Stimulated activated CD4-positive, alpha-beta T cell treated with anti-CD3 and anti-CD28 coated beads, Interleukin-4, amount 100 ng/mL, for 1 hour (primary cell): ENCODE data around the gene TNRC6B.

Experiments used
- DNase-seq: peaks from one replicate; pipeline ENCODE4 v3.0.0-alpha.2; 2020

Gene TNRC6B

DNA sequence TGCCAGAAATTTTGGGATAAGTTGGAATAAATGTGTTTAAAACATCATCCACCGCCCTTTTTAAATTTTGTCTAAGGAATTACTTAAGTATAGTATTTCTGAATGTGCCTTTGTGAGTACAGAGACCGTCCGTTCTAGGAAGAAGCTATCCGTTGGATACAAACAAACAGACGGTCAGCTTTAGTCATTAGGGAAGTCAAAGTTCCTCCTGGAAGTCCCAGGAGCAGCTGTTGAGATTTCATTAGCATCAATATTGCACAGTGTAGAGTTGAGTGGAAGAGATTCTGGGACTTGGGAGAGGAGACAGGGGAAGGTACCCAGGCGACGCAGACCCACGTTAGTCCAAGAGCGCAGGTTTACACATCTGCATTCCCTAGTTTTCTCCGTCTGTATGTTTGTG lies 152.9 kb downstream of the TNRC6B start:
- DNase-seq = no peak

DNA sequence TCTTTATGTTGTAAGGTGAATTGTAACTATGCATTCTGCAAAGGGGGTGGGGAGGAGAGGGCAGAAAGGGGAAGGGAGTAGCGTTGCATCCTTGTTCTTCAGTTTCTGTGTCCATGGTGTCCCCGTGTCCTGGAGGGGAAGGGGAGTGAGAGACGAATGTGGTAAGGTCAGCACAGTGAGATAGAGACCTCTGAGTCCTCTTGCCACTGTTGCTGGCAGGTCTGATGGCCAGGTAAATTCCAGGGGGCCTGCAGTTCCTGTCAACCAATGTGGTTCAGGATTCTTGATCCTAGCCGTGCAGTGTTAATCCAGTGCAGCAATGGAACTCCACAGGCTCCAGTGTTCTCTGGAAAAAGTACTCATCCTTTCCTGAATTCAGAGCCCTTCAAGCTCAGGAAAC lies 154.0 kb downstream of the TNRC6B start:
- DNase-seq = no peak

DNA sequence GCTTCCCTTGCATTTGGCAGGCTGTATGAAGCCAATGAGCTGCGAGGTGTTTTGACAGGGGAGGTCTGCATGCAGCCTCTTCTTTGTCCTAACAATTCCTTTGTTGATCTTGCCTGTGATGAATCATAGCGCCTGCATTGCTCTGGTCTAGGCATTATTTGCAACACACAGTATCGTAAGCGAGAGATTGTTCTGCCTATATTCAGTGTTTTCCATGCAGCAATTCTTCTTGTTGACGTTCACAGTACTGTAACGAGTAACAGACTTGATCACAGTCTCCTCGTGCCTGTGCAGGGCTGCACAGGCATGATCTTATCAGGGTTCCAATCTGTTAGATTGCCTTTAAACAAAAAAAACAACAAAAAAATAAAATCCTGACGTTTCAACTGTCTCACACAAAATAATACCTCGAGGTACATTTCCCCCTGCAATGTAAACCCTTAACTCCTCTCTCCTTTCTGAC lies 154.6 kb downstream of the TNRC6B start:
- no peak for DNase-seq

DNA sequence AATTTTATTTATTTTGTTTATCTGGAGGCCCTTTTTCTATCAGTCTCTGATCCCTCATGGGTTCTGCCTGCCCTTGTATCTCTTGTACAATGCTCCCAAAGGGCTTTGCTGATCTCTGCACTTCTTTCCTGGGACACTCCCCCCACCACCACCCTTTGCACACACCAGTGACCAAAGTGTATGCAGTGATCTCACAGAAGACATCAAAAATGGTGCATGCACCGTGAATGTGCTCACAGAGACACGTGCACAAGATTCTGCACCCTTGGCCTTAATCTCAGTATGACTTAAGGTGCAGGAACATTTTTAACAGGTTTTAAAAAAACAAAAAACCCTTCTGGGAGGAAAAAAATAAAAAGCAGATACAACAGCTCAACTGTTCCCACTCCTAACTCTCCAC lies 156.3 kb downstream of the TNRC6B start:
- DNase-seq = no peak

DNA sequence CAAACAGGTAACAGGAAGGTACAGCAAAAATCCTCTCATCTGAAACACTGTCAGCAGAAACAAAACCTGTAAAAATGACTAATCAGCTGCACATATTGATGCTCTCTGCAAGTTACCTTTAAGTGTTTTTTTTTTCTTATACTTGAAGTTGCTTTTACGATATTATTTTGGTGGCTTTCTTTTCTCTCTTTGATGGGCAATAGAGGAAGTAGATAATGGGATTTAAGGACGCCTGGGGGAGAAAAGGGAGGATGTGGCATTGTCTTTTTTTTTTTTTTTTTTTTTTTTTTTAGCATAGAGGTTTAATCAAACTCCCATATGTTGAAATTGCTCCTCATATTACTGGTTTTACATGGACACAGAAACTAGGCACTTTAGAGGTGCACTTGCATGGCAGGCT lies 157.2 kb downstream of the TNRC6B start:
- no peak for DNase-seq

DNA sequence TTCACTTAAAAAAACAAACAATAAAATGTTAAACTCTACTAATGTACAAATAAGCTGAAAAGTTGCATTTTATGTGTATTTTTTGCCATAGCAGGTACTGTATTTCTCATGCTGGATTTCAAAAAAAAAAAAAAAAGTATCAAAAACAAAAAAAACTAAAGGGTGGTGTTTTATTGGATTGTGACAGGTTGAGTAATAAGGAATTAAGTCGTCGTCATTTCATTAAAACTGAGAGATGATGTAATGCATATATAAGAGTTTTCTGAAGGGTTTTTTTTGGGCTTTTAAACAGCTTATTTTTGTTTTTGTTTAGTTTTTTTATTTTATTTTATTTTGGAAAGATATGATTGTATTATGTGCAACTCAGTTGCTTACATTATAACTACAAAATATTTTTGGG lies 157.6 kb downstream of the TNRC6B start:
- no peak for DNase-seq

DNA sequence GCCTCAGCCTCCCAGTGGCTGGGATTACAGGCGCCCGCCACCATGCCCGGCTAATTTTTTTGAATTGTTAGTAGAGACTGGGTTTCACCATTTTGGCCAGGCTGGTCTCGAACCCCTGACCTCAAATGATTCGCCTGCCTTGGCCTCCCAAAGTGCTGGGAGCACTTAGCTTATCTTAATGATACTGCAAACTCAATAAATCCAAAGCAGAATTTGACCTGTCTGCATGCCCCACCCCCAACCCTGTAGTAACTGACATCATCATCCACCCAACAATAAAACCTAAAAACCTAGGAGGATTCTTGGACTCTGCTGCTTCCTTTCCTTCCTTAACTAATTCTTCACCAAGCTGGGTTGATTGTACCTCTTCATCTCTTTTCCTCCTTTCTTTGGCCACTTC lies 162.3 kb downstream of the TNRC6B start:
- DNase-seq = no peak

DNA sequence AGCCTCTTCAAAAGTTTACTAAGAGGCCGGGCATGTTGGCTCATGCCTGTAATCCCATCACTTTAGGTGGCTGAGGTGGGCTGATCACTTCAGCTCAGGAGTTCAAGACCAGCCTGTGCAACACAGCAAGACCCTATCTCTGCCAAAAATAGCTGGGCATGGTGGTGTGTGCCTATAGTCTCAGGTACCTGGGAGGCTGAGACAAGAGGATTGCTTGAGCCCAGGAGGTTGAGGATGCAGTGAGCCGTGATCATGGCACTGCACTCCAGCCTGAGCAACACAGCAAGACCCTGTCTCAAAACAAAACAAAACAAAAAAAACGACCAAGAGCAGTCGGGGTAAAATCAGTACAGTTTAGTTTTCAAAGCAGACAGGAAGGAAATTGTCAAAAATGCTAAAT lies 163.9 kb downstream of the TNRC6B start:
- no peak for DNase-seq

DNA sequence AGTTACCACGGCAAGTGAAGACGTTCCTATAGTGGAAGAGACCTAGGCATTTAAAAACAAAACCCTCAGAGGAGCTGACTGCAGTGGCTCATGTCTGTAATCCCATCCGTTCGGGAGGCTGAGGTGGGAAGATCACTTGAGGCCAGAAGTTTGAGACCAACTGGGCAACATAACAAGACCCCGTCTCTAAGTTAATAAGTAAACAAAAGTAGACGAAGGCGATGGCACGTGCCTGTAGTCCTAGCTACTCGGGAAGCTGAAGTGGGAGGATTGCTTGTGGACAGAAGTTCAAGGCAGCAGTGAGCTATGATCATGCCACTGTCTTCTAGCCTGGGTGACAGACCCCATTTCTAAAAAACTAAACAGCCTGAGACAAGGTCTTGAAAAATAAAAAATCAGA lies 164.8 kb downstream of the TNRC6B start:
- no peak for DNase-seq

DNA sequence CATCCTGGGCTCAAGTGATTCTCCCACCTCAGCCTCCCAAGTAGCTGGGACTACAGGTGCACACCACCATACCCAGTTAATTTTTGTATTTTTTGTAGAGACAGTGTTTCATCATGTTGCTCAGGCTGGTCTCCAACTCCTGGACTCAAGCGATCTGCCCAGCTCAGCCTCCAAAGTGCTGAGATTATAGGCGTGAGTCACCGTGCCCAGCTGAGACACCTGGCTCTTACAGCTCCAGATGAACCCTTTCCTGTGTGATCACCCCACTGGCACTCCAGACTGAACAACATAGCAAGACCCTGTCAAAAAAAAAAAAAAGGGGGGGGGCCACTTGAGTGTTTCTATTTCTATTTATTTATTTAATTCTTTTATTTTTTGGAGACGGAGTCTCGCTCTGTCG lies 167.5 kb downstream of the TNRC6B start:
- DNase-seq = peak; percentile 29

DNA sequence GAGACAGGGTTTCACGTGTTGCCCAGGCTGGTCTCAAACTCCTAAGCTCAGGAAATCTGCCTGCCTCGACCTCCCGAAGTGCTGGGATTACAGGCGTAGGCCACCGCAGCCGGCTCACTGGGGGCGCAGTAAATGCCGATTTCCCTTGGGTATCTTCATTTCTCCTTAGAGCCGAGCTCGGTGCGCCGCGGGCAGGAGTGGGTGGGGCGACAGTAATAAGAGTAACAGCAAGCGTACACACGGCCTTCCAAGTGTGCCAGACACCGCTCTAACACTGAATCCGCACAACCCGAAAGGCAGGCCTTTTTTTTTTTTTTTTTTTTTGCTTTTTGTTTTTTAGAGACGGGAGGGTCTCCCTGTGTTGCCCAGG lies 168.1 kb downstream of the TNRC6B start:
- peak; percentile 69 for DNase-seq

DNA sequence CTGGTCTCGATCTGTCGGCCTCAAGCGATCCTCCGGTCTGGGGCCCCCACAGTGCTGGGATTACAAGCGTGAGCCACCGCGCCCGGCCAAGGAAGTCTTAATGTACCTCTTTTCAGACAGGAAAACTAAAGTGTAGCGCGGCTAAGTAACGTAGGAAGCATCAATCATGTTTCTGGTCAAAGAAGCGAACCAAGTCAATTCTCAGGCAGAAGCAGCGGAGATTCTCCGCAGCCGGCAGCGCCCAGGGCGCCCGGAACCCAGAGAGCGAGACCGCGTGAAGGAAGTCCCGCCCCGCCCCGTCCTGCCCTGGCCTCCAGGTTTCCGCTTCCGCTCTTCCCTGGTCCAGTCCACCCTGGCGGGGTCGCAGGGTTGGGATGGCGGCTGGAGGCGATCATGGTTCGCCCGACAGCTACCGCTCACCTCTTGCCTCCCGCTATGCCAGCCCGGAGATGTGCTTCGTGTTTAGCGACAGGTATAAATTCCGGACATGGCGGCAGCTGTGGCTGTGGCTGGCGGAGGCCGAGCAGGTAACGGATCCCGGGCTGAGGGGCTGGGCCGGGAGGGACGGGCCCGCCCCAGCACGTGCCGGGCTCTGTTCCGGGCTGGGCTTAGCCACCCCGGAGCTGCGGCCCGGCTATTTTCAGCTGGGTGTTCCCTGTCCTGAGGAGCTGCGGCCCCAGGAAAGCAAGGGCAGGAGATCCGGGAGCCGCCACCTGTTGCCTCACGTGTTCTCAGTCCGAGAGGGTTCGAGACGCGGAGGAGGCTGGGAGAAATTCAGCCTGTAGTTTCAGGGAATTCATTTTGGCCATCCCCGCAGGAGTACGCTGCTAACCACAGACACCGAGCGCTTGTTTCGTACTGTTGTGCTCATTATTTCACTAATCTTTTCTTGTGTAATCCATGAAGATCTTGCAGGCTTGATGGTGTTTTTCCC lies 168.7 kb downstream of the TNRC6B start, which contains the start of gene ADSL:
TSS of gene ADSL (plus strand) at position 316 of the 934 bp plus-strand sequence. CDS start at position 375, 59 bp downstream.
- peak; percentile 88 for DNase-seq

DNA sequence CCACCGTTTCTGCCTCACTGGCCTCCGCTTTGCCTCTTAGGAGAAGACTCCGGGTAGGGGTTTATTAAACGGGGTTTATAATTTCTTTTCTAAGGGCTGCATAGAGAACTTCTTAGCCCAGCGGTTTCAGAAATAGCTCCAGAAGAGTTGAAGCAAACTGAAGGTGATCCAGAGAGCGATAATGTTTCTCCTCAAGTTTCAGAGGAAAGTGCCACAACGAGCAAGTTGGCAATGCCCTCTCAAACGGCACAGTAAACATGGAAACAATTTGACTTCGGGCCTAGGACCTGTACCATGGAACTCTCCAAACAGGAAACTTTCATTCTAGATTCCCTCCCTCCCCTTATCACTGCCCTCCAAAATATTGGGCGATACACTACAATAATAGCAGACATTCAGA lies 169.6 kb downstream of the TNRC6B start:
- DNase-seq = no peak

DNA sequence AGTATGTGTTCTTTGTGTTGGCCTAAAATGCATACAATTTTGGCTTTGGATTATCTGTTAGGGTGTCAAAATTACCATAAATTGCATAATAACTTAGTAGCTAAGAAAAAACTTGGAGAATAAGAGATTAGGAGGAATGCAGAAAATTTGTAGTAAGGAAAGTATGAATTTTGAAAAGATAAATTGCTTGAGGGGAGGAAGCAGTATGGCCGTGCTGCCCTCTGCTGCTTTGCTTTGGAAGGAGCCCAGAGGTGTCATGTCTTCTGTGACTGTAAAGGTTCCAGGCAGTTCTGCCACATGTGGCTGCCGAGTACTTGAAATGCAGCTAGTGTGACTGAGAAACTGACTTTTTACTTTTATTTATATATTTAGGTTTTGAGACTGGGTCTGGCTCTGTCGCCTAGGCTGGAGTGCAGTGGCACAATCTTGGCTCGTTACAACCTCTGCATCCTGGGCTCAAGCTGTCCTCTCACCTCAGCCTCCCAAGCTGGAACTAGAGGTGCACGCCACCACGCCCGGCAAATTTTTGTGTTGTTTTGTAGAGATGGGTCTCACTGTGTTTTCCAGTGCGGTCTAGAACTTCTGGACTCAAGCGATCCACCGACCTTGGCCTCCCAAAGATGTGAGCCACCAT lies 170.4 kb downstream of the TNRC6B start:
- DNase-seq = peak; percentile 65

DNA sequence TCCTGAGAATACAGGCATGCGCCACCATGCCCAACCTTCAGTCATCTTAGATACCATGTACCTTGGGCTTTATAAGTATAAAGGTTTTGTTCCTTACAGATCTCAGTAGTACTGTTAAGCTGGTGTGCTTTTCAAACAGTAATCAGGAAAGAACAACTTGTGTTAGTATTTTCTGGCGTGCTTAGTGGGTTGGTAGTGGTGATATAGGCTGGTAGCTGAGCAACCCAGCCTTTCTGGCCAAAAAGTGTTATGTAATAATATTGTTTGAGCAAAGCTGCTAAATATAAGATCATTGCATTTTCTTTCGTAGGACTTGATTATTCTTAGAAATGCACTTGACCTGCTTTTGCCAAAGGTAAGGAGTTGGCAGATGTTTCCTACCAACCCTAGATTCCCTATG lies 175.0 kb downstream of the TNRC6B start:
- no peak for DNase-seq

DNA sequence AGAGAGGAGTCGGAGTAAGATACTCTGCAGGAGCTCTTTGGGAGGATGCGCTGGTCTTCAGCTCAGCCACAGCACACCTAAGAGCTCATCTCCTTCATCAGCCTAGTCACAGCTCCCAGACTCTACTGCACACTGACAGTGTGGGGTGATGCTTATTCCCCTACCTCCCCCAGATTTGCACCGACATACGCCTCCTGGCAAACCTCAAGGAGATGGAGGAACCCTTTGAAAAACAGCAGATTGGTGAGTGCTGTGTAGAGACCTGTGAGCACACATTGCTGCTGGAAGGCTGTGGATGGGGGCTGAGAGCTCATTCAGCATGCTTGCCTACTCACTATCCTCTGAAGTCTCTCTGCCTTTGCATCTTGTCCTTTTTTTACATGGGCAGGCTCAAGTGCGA lies 183.4 kb downstream of the TNRC6B start:
- no peak for DNase-seq

DNA sequence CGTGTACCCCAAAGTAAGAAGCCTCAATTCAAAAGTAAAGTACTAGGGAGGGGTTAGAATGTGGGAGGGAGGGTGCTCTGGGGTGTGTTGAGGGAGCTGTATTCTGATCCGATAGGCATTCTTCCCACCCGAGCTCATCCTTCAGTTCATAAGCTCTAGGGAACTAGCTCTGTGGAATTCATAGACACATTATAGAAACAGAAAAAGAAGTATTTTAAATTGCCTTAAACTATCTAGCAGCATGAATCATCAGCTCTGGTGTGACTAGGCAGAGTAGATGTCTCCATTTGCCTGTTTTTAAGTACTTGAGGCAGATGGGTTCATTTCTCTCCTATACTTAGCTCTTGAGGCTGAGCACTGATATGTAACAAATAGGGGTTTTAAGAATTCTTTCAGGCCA lies 185.3 kb downstream of the TNRC6B start:
- no peak for DNase-seq

DNA sequence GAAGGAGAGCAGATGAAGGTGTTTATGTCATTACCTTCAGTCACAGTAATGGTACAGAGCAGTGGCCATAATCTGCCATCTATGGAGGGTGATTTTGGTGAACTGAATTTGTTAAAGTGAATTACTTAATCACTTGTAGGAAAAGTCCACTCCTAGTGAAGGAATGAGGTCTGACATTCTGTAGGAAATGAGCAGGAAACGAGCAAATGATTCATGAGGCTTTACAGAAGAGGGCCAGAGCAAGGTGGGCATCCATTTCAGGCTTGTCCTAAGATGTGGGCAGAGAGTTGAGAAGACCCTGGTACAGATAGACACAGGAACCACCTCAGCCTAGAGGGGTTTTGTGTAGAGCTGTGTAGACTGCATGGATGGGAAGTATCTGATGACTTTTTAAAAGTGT lies 186.7 kb downstream of the TNRC6B start:
- DNase-seq = no peak

DNA sequence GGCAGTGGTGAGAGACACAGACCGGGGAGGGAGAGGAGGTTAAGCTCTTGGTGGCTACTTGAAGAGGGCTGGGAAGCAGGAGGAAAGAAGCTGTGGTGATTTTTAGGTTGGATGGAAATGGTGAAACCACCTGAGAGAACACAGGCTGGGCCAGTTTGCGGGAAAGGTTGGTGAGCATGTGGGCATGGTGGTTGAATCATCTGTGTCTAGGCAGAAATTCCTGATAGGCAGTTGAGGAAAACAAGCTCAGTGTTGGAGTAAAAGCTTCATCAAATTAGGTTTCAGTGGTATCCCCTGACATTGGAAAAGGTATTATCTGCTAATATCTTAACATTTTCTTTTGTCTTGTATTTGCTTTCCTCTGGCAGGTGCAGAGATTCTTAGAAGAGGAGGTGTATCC lies 188.3 kb downstream of the TNRC6B start:
- no peak for DNase-seq

DNA sequence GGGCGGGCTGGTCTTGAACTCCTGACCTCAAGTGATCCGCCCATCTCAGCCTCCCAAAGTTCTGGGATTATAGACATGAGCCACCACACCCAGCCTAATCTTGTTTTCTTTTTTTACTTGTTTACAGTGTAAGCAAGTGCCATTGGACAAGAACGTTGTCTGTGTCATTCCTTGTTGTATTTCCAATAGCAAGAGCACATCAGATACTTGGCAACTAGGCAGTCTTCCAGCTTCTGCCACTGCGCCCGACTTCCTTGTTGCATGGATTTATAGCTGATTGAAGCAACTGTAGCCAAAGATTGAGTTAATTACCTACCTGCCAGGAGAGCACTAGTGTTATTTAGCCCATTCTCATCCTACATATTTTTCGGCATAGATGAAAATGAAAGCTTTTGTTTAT lies 189.6 kb downstream of the TNRC6B start:
- DNase-seq = no peak

DNA sequence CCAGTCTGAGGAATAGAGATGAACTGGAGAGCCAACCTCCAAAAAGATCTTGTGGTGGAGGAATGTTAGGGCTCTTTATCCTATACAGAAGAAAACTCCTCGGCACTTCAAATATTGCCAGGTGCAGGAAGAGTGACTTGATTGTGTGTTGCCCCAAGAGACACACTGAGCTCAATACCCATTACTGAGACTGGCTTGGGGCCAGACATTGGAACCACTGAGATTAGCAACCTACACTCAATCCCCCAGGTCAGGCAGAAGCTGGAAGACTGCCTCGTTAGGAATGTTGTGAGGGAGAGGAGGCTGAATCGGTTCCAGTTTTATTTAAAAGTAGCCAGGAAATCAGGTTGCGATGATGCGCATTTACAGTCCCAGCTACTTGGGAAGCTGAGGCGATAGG lies 190.3 kb downstream of the TNRC6B start:
- DNase-seq = no peak

DNA sequence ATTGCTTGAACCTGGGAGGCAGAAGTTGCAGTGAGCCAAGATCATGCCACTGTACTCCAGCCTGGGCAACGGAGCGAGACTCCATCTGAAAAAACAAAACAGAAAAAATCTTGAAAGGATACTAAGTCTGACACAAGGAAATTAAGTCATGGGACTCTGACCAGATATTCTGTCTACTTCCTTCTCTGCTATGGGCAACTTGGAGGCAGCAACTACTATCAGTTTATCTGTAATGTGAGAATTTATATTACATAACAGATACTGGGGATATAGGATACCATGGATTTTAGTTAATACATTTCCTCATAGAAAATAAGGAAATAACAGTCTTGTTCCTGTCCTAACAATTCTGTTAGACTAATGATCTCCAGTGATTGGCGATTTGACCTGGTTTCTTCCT lies 191.1 kb downstream of the TNRC6B start:
- no peak for DNase-seq

DNA sequence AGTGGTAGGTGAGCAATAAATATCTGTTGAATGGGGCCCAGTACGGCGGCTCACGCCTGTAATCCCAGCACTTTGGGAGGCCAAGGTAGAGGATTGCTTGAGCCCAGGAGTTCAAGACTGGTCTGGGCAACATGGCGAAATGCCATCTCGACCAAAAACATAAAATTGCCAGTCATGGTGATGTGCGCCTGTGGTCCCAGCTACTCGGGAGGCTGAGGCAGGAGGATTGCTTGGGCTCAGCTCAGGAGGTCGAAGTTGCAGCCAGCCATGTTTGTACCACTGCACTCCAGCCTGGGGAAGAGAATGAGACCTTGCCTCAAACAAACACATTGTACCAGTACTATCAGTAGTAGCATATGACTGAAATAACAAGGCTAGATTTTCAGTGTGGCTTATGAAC lies 196.8 kb downstream of the TNRC6B start:
- no peak for DNase-seq

DNA sequence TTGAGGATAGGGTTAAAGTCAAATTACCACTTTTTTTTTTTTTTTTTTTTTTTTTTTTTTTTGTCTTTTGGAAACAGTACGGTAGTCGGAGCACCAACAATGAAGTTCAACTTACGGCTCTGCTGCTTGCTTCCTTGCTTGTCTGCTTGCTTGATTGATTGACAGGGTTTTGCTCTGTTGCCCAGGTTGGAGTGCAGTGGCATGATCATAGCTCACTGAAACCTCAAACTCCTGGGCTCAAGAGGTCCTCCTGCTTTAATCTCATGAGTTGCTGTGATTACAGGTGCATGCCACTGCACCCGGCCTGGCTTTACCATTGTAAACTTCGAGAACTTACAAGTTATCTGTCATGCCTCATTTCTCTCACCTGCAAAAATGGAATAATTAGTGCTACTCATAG lies 198.4 kb downstream of the TNRC6B start:
- DNase-seq = no peak
